ENCODE measurements around the gene KIAA1217.

Gene KIAA1217

GRCh38 chr10:24207781-24208611 is 942 bp upstream of the KIAA1217 start:
- DNase-seq (ENCODE audit: low spot score) = no peak

DNA sequence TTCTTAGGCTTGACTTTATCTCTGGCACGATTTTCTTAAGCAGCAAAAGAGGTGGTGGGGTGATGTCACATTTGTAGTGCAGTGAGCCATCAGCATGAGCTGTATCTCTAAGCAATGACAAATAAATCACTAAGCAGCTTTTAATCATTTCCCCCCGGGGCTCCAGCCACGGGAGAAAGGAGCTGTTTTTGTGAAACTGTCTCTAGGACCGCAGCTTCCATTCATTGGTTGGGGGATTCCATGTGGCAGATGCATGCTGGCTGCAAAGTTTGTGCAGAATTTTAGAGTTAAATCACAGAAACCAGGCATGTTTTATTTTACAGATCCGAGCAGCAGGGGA is 464 bp downstream of the KIAA1217 start:
- DNase-seq (ENCODE audit: low spot score) = no peak

DNA sequence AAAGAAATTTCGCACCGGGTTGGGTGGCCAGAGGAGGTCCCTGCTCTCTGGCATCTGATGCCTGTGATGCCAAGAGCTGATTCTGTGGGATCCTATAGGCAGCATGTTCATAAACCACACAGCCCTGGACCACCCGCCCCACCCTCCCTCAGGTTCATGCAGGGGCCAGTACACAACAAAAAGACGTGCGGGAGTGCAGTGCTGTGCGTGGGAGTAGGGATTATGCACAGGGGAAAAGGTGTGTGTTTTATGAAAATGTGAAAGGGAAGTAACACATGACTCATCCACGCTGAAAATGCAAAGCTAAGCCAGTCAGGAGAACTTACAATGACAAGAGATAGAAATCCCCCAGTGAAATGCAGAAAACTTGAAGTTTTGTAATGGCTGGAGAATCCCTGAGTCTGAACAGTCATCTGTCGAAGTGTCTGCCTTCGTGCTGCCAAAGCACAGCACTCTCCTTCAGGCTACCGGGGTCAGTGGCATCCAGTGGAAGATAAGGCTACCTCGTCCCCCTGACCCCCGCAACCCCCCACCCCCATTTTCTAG is 1.1 kb downstream of the KIAA1217 start:
- DNase-seq (ENCODE audit: low spot score) = no peak

GRCh38 chr10:24210501-24210900 is 1.6 kb downstream of the KIAA1217 start:
- no peak for DNase-seq (ENCODE audit: low spot score)

- DNase-seq (ENCODE audit: low spot score) = no peak
Measured at GRCh38 chr10:24213266-24213665, 4.3 kb downstream of the KIAA1217 start.

GRCh38 chr10:24213881-24214280 is 4.9 kb downstream of the KIAA1217 start:
- DNase-seq (ENCODE audit: low spot score) = no peak

GRCh38 chr10:24214762-24215161 is 5.8 kb downstream of the KIAA1217 start:
- DNase-seq (ENCODE audit: low spot score) = no peak

- no peak for DNase-seq (ENCODE audit: low spot score)
Measured at GRCh38 chr10:24215196-24215595, 6.3 kb downstream of the KIAA1217 start.

GRCh38 chr10:24215603-24216002 is 6.7 kb downstream of the KIAA1217 start:
- DNase-seq (ENCODE audit: low spot score) = no peak

GRCh38 chr10:24219963-24220362 is 11.0 kb downstream of the KIAA1217 start:
- DNase-seq (ENCODE audit: low spot score) = no peak

- no peak for DNase-seq (ENCODE audit: low spot score)
Measured at GRCh38 chr10:24223341-24223740, 14.4 kb downstream of the KIAA1217 start.

- DNase-seq (ENCODE audit: low spot score) = no peak
Measured at GRCh38 chr10:24223953-24224352, 15.0 kb downstream of the KIAA1217 start.

GRCh38 chr10:24228642-24229041 is 19.7 kb downstream of the KIAA1217 start:
- DNase-seq (ENCODE audit: low spot score) = no peak

DNA sequence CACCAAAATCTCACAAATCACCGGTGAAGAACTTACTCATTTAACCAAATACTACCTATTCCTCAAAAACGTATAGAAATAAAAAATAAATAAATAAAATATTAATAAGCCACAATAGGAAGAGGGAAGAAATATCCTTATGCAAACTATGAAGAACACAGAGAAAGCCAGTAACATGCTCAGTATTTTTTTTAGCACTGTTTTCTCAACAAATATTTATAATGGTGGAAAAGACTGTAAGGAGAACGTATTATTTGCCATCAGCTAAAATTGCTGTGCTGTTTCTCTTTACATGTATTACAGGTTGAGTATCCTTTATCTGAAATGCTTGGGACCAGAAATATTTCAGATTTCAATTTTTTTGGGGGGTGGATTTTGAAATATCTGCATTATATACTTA is 21.0 kb downstream of the KIAA1217 start:
- no peak for DNase-seq (ENCODE audit: low spot score)

- no peak for DNase-seq (ENCODE audit: low spot score)
Measured at GRCh38 chr10:24231200-24231599, 22.3 kb downstream of the KIAA1217 start.

GRCh38 chr10:24234784-24235183 is 25.8 kb downstream of the KIAA1217 start:
- DNase-seq (ENCODE audit: low spot score) = no peak

GRCh38 chr10:24235471-24235870 is 26.5 kb downstream of the KIAA1217 start:
- DNase-seq (ENCODE audit: low spot score) = no peak

- DNase-seq (ENCODE audit: low spot score) = no peak
Measured at GRCh38 chr10:24237801-24238395, 29.0 kb downstream of the KIAA1217 start.

- DNase-seq (ENCODE audit: low spot score) = no peak
Measured at GRCh38 chr10:24238519-24239247, 29.7 kb downstream of the KIAA1217 start.

DNA sequence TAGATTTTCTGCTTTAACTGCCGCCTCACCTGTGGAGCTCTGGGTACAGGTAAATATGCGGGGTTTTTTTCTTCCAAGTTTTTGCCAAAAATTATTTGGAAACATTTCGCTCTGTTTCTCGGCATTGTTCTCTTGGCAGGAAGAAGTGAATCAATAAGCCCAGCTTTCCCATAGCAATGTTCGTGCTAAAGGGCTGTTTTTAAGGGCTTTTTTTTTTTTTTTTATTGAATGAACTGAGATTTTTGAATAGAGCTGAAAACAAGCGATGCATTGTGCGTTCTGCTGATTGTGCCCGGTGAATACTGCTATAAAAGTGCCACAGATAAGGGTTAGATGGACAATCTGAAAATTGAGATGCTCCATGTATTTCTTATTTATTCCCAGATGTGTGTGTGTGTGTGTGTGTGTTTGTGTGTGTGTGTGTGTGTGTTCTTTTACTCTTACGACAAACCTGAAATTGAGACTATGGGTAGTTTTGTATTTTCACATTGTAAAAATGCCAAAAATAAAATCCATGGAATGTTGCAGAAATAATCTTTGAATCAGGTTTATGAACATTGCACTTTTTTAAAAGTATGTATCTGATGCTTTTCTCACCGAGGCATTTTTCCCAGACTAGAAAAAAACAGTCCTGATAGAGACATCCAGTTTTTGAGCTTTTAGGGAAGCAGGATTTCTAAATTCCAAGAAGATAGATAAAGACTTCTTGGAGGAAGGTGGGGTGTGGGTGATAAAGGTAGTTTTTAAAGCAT is 30.5 kb downstream of the KIAA1217 start:
- DNase-seq (ENCODE audit: low spot score) = no peak

DNA sequence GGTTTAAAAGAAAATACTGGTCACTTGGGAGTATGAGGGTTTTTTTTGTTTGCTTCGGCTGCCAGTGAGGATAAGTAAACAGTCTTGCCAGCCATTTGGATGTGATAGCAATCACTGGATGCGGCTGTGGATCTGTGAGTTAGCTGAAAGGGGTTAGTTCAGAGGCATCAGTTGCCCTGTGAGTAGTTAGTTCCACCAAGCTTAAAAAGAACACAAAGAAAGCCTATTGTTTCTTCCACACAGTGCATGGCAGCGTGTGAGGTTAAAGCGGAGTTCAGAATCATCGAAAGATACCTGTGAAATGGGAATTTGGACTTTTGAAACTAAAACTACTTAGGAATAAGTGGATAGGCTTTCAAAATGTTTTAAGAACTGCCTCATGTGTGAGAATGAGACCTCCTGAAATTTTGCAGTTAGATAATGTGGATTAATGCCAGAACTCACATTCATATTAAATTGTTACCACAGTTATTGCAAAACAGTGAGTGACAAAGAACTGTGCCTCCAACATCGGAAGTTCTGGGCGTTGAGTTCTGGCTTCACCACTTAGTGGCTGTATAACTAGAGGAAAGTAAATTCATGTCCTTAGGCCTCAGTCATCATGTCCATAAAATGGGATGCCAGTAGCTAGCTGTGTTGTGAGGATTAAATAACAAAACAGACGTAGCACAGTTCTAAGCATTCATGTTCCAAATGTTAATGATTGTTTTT is 31.3 kb downstream of the KIAA1217 start:
- DNase-seq (ENCODE audit: low spot score) = peak; percentile 26

Measured in HuH-7 (cell line).